GM21737 (cell line): ENCODE data around the gene PRKD2.
A peak's percentile ranks its signal among the peaks of the same experiment; 100 is the strongest.
"Not testable (repeated sequence)": the region's sequence is repeated elsewhere in the genome, so short reads cannot be mapped to it uniquely, and the experiment has no call there.

ENCODE experiments used
- ATAC-seq: cut with Tn5 transposase; IDR thresholded peaks from one replicate; pipeline ENCODE4 v1.9.1; 2021; ENCODE audit warnings: mild to moderate bottlenecking, moderate library complexity; ENCODE audit not compliant: unreplicated experiment

PRKD2 gene

DNA sequence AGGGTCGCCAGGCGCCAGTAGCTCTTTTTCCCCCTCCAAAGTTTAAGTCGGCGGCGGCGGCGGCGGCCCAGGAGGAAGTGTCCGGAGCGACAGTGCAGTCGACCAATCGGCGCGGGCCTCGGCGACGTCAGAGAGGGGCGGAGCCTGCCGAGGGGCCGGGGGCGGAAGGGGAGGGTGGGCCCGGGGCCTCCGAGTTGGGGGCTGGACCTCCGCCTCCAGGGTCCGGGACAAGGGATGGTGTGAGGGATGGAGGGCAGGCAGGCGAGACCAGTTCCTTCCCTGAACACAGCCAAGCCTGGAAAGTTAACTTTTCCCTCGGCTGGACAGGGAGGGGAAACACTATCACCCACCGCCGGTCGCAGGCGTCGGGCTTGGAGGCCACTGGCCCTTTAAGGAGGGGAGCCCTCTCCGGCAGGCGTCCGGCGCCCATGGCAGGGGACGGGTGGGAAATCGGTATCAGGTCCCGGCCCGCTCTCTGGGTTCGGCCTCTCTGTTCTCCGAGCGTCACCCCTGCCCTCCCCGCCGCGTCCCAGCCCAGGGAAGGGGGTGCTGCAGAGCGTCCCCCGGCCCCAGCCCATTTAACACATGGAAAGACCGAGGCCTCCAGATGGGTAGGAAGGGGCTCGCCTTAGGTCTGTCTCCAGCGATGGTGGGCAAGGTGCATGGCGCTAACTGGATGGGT lies at the start of gene PRKD2:
TSS of gene PRKD2 (minus strand) at position 81 of the 682 bp plus-strand sequence. CDS start 744 bp downstream, outside the sequence.
- ATAC-seq, result no peak

DNA sequence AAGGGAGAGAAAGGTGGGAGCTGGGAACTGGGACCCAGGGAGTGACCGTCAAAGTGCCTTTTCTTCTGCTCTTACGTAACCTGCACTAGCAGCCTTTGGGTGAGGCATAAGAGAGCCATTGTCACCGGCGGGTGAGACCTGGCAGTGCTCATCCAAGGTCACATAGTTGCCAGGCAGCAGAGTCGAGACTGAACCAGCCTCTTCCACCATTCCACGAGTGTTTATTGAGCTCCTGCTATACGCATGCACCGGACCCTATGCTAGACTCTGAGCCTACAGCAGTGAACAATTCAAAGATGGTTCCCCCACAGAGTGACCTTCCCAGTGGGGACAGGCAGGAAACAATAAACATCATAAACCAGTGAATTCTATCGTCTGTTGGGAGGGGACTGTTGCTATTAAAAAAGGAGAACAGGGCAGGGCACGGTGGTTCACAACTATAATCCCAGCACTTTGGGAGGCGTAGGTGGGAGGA lies 47.9 kb upstream of the PRKD2 start:
- ATAC-seq, result no peak

DNA sequence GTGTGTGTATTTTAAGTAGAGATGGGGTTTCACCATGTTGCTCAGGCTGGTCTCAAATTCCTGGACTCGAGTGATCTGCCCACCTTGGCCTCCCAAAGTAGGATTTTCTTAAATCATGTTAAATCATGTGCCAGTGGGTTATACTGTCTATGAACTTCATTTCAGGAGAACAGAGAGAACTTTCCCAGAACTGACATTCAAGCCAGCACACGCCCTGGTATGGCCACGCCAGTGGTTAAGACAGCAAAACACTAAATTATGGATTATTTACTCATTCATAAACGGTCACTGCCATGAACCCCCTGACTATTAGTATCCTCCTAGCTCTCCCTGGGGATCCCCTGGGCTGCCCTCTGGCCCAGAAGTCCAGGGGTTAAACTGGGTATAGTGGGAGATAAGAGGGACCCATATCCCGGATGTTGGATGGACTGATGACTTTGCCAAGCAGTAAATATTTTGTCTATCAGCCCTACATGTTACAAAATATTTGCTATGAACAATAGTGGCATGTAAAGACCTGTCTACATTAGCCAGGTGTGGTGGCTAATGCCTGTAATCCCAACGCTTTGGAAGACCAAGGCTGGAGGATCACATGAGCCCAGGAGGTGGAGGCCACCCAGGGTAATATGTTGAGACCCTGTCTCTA lies 45.5 kb upstream of the PRKD2 start:
- ATAC-seq, result no peak

DNA sequence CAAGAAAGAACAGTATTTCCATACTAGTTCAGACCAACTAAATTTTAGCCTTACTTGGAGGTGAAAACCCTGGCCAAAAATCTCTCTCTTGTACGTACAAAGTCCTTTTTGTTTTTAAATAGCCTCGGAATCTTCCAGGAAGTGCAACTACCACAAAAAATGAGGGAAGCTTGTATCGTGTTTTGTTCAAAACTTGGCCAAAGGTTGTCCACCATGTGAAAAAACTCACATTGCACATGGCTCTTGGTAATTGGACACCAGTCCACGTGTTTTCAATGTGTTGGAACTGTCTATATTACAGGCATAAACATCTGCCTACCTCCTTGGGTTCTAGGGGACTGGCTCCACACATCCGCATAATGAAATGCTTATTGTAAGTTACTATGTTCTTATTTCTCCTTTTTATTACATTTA lies 44.5 kb upstream of the PRKD2 start:
- no peak for ATAC-seq

DNA sequence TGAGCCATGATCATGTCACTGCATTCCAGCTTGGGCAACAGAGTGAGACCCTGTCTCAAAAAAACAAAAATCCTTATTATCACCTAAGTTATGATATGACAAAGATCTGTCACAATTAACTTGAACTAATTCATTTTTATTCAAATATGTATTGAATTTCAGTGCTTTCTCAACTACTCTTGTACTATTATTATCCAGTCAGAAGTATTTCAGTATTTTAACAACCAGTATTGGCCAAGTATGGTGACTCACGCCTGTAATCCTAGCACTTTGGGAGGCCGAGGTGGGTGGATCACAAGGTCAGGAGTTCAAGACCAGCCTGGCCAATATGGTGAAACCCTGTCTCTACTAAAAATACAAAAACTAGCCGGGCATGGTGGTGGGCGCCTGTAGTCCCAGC lies 44.0 kb upstream of the PRKD2 start:
- not testable (repeated sequence) for ATAC-seq

DNA sequence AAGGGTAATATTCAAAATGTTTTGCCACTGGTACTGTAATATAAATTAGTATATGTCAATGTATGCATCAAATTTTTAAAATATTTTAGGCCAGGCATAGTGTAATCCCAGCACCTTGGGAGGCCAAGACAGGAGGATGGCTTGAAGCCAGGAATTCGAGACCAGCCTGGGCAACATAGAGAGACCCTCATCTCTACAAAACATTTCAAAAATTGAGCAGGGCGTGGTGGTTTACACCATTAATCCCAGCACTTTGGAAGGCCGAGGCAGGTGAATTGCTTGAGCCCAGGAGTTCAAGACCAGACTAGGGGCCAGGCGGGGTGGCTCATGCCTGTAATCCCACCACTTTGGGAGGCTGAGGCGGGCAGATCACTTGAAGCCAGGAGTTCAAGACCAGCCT lies 43.4 kb upstream of the PRKD2 start:
- ATAC-seq, result no peak

DNA sequence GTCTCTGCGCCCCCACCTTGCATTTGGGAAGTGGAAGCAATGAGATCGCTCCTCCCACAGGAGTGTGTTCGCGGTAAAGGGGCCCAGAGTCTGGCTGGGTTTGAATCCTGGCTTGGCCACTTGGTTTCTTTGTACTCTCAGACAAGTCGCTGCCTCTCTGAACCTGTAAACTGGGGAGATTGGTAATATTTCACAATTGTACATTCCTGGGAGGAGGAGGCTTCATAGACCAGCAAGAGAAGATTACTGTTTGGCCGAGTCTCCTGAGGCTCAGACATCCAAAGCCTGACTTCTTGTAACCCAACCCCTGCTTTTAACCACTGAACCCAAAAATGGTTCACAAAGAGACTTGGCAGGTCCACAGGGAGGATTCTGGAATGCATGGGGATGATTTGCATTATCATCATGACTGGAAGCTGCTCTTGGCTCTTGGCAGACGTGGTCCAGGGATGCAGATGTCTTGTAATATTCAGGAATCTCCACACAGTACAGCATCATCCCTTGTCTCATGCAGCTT lies 43.0 kb upstream of the PRKD2 start:
- ATAC-seq, result no peak

DNA sequence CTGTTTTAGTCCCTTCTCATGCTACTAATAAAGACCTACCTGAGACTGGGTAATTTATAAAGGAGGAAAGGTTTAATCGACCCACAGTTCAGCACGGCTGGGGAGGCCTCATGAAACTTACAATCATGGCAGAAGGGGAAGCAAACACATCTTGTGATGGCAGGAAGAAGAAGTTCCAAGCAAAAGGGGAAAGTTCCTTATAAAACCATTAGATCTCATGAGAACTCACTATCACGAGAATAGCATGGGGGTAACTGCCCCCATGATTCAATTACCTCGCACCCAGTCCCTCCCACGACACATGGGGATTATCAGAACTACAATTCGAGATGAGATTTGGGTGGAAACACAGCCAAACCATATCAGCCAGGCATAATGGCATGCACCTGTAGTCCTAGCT lies 42.3 kb upstream of the PRKD2 start:
- ATAC-seq, result no peak

DNA sequence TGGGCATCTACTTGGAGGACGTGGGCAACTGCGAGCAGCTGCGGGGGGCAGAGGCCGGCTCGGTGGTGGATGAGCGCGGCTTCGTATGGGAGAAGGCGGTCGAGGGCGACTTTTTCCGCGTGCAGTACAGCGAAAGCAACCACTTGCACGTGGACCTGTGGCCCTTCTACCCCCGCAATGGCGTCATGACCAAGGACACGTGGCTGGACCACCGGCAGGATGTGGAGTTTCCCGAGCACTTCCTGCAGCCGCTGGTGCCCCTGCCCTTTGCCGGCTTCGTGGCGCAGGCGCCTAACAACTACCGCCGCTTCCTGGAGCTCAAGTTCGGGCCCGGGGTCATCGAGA lies 39.6 kb upstream of the PRKD2 start:
- no peak for ATAC-seq

DNA sequence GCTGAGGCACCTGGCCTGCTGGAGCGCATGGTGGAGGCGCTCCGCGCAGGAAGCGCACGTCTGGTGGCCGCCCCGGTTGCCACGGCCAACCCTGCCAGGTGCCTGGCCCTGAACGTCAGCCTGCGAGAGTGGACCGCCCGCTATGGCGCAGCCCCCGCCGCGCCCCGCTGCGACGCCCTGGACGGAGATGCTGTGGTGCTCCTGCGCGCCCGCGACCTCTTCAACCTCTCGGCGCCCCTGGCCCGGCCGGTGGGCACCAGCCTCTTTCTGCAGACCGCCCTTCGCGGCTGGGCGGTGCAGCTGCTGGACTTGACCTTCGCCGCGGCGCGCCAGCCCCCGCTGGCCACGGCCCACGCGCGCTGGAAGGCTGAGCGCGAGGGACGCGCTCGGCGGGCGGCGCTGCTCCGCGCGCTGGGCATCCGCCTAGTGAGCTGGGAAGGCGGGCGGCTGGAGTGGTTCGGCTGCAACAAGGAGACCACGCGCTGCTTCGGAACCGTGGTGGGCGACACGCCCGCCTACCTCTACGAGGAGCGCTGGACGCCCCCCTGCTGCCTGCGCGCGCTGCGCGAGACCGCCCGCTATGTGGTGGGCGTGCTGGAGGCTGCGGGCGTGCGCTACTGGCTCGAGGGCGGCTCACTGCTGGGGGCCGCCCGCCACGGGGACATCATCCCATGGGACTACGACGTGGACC lies 39.1 kb upstream of the PRKD2 start:
- no peak for ATAC-seq

DNA sequence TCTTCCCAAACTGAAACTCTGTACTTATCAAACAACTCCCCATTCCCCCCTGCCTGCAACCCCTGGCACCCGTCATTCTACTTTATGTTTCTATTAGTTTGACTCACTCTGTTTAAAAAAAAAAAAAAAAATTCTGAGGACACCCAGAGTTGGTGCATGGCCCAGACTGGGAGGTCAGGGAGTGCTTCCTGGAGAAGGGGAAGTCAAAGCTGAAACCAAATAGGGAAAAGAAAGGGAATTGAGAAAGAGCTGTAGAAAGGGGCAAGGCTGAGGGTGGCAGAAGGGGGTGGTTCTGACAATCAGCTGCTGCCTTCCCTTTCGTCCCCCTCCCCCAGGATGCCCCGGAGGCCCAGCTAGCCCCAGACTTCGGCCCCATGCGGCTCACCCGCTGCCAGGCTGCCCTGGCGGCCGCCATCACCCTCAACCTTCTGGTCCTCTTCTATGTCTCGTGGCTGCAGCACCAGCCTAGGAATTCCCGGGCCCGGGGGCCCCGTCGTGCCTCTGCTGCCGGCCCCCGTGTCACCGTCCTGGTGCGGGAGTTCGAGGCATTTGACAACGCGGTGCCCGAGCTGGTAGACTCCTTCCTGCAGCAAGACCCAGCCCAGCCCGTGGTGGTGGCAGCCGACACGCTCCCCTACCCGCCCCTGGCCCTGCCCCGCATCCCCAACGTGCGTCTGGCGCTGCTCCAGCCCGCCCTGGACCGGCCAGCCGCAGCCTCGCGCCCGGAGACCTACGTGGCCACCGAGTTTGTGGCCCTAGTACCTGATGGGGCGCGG lies 38.4 kb upstream of the PRKD2 start:
- ATAC-seq, result no peak

DNA sequence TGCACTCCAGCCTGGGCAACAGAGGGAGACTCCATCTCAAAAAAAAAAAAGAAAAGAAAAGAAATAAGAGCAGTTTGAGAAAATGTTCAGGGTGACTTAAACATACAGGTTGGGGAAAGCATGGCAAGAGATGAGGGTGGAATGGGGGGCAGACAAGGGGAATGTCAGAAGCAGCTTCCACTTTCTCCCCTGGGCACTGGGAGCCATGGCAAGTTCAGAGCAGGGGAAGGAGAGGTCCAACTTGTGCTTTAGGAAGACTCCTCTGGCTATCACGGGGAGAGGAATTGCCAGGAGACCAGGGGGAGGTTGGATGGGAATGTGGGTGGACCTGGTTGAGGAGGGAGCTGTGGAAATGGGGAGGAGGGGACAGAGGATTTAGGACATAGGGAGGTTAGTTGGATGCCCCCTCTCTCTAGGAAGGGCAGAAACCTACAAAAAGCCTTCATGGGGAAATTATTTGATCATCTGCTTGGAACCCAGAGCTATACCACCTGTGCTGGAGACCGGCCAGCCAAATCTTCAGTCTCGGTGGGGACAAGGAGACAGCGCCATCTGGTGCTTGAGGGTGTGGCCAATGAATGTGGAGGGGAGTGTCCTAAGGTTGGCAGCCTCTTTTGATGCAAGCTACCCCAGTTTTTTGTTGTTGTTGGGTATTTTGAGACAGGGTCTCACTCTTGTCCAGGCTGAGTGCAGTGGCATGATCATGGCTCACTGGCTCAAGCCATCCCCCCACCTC lies 36.7 kb upstream of the PRKD2 start:
- ATAC-seq, result no peak

DNA sequence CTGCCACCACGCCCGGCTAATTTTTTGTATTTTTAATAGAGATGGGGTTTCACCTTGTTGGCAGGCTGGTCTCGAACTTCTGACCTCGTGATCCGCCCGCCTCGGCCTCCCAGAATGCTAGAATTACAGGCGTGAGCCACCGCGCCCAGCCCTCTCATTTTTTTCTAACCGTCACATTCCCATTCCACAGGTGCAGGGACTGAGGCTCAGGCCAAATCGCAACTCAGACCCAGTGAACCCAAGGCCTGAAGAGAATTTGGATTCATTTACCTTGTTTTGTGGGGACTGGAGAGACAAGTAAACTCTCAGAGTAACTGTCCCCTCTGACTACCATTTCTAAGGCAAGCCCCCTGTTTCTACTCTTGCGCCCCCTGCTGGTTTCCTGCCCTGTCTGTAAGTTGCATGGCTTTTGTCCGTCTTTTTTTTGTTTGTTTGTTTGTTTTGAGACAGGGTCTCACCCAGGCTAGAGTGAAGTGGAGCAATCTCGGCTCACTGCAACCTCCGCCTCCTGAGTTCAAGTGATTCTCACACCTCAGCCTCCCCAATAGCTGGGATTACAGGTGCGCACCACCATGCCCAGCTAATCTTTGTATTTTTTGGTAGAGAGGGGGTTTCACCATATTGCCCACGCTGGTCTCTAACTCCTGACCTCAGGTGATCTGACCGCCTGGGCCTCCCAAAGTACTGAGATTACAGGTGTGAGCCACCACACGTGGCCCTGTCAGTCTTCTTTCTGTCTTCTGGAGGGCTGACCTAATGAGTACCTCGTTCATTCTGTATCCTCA lies 31.6 kb upstream of the PRKD2 start:
- no peak for ATAC-seq

DNA sequence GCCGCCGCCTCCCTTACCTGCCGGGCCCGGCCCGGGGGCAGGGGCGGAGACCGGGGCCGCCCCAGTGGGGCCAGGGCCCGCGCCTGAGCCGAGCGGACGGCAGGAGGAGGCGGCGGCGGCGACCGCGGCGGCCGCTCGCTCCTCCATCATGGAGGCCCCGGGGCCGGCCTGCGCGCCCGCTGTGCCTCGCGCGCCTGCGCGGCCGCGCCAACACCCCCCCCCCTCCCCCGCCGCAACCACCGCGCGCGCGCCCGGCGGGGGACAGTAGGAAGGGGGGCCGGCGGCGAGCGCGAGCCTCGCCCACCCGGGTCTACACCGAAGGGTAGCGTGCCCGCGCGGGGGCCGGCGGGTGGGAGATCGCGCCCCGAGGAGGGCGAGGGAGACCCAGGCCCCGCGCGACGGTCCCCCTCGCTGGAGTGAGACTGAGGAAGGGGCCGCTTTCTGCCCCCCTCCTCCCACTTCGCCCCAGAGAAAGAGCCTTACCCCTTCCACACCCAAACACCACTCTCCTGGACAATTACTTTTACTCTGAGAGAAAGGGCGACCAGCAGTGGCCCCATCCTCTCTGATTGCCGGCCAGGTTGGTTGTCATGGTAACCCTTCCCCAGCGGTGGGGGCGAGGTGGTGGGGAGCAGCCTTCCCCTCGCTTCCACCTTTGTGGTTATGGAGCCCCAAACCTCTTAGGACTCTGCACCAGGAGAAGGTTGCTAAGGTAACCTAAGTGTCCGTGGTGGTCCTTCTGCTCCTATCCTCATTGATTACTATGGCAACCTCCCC lies 29.6 kb upstream of the PRKD2 start, which contains the start of gene STRN4:
TSS of gene STRN4 (minus strand) at position 170 of the 777 bp plus-strand sequence. CDS start at position 150, 20 bp downstream.
- peak; percentile 60 for ATAC-seq

DNA sequence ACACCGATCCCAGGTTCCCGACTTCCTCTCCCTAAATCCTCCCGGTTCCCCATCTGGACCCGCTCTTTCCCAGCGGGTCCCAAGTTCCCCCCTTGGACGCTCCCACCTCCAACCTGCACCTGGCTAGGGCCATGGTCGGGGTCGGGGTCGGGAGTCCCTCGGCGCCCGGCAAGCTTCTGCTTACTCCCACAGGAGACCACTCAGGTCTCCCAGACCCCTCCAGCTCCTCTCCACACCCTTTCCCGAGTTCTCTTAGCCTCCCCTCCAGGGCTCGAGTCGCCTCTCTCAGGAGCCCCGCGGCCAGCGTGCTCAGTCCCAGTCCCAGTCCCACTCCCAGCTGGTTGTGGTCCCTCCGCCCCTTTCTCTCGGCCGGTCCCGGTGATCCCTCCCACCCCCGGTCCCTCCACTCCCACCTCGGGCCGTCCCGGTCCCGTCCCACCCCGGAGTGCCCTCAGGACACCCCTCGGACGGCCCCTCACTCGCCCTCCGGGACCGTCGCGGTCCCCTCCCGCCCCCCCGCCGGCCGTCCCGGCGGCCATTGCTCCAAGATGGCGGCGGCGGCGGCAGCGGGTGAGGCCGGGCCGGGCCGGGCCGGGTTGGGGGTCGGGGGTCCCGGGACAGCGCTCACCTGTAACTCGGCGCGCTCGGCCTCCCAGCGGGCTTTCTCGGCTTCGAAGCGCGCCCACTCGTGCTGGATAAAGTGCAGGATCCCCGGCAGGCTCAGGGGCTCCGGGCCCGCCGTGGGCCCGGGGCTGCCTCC lies 28.8 kb upstream of the PRKD2 start, which contains the start of gene FKRP:
TSS of gene FKRP (plus strand) at position 537 of the 760 bp plus-strand sequence. CDS start 9,394 bp downstream, outside the sequence.
- peak; percentile 36 for ATAC-seq

DNA sequence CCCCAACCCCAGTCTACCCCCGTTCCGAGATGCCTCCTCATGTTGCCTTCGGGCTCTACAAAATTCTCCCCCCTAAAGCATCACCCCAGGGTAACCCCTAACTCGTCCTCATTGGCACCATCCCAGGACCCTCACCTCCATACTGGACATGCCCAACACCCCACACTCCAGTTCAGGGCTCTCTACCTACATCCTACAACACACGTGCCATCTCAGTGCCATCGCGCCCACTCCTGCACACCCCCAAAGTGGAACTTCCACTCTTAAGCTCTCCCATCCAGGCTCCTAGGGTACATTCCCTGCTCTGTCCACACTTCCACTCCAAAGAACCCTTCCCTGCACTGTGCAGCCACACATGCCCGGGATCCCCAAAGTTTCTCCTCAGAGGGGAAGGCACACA lies 28.1 kb upstream of the PRKD2 start:
- ATAC-seq, result no peak

DNA sequence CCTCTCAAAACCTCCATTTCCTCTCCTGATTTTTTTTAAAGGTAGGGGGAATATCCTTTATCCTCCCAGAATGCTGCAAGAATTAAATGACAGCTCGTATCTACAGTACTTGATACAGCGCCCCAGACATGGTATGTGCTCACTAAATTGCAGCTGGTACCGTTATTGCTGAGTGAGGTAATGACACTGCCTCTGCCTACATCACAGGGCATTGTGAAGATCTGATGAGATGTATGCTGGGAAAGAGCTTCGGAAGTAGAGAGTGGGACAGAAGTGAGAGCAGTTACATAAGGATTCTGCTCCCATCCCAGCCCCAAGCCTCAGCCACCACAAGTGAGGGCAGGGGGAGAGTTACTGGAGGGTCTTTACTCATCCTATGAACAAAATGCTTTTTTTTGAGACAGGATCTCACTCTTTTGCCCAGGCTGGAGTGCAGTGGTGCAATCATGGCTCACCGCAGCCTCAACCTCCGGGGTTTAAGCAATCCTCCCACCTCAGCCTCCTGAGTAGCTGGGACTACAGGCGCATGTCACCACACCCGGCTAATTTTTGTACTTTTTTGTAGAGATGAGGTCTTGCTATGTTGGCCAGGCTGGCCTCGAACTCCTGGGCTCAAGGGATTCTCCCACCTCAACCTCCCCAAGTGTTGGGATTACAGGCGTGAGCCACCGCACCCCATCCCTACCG lies 27.2 kb upstream of the PRKD2 start:
- ATAC-seq, result no peak
